Naive thymus-derived CD4-positive, alpha-beta T cell (primary cell): Measurements from ENCODE around the gene OR6C75. TPM values are rescaled to one million over a fixed set of nuclear protein-coding genes. Genes with fewer than 3 reads are reported as not detected.
"Not testable (repeated sequence)": the region's sequence is repeated elsewhere in the genome, so short reads cannot be mapped to it uniquely, and the experiment has no call there.

ENCODE experiments used
- ATAC-seq: fragments of 150-1000 bp; cut with Tn5 transposase; 2 replicates; pipeline ENCODE4 v1.10.0; 2021; ENCODE audit warnings: mild to moderate bottlenecking, moderate library complexity
- CTCF ChIA-PET: fragments of 350-600 bp; sonication (Branson Sonifier 250); formaldehyde crosslinking; loops from one replicate; lab custom pipeline; 2021; ENCODE audit warnings: antibody characterized with exemption; lab: Charles Lee
- POLR2A ChIA-PET: fragments of 350-600 bp; sonication (Branson Sonifier 250); formaldehyde crosslinking; loops from one replicate; lab custom pipeline; 2021; ENCODE audit warnings: antibody characterized with exemption, inconsistent platforms; lab: Charles Lee
- DNase-seq, 9 donors: peaks; one replicate each; pipeline versions ENCODE4 v3.0.0 to v3.0.0-alpha.2; 2020 to 2022; ENCODE audit warnings: mixed read lengths in 1 of 9
- H3K27ac ChIP-seq: one replicate; pipeline ENCODE4 v1.7.0; 2013; ENCODE audit warnings: mild to moderate bottlenecking, low read depth, low read length, moderate library complexity
- H3K27me3 ChIP-seq, 2 donors: one replicate each; pipeline ENCODE4 v1.7.0; 2013; ENCODE audit warnings: low read length in 2 of 2, mild to moderate bottlenecking in 2 of 2, moderate library complexity in 2 of 2; ENCODE audit not compliant: control insufficient read depth in 2 of 2, insufficient read depth in 2 of 2
- H3K36me3 ChIP-seq, 3 experiments: 1 replicate in 2 of 3; 2 replicates in 1 of 3; pipeline ENCODE4 v1.7.0; 2013; ENCODE audit warnings: low read length in 3 of 3, mild to moderate bottlenecking in 3 of 3, moderate library complexity in 1 of 3; ENCODE audit not compliant: insufficient read depth in 3 of 3, control insufficient read depth in 2 of 3
- H3K4me1 ChIP-seq, 2 donors: one replicate each; pipeline ENCODE4 v1.7.0; 2013; ENCODE audit warnings: low read length in 2 of 2, mild to moderate bottlenecking in 2 of 2, moderate library complexity in 1 of 2; ENCODE audit not compliant: control insufficient read depth in 2 of 2, insufficient read depth in 2 of 2
- H3K4me3 ChIP-seq: 2 replicates; pipeline ENCODE4 v1.7.0; 2013; ENCODE audit warnings: mild to moderate bottlenecking, low read length
- H3K9me3 ChIP-seq, 3 experiments: 1 replicate in 2 of 3; 2 replicates in 1 of 3; pipeline ENCODE4 v1.7.0; 2013; ENCODE audit warnings: low read length in 3 of 3; ENCODE audit not compliant: control insufficient read depth in 2 of 3
- H3K27ac Mint-ChIP-seq, 9 donors: one replicate each; pipeline ENCODE4 v1.8.0; 2020 to 2022; ENCODE audit warnings: mixed read lengths in 9 of 9, mild to moderate bottlenecking in 8 of 9, moderate library complexity in 5 of 9, inconsistent platforms in 2 of 9
- H3K27me3 Mint-ChIP-seq, 5 donors: one replicate each; pipeline ENCODE4 v1.8.0; 2021 to 2022; ENCODE audit warnings: mixed read lengths in 5 of 5, mild to moderate bottlenecking in 1 of 5
- H3K36me3 Mint-ChIP-seq, 5 donors: one replicate each; pipeline ENCODE4 v1.8.0; 2020 to 2022; ENCODE audit warnings: mixed read lengths in 5 of 5, mild to moderate bottlenecking in 3 of 5, inconsistent platforms in 1 of 5
- H3K4me1 Mint-ChIP-seq, 7 donors: one replicate each; pipeline ENCODE4 v1.8.0; 2020 to 2022; ENCODE audit warnings: mixed read lengths in 7 of 7, mild to moderate bottlenecking in 3 of 7, inconsistent platforms in 1 of 7
- H3K4me3 Mint-ChIP-seq, 10 donors: one replicate each; pipeline ENCODE4 v1.8.0; 2020 to 2022; ENCODE audit warnings: mild to moderate bottlenecking in 10 of 10, mixed read lengths in 10 of 10, moderate library complexity in 6 of 10, inconsistent platforms in 2 of 10
- H3K9me3 Mint-ChIP-seq, 11 donors: one replicate each; pipeline ENCODE4 v1.8.0; 2020 to 2022; ENCODE audit warnings: mixed read lengths in 11 of 11, mild to moderate bottlenecking in 4 of 11, inconsistent platforms in 1 of 11, moderate library complexity in 1 of 11
- intact Hi-C, 2 donors: fragments of 100-400 bp; cut with micrococcal nuclease; formaldehyde crosslinking; loops; one replicate each; pipeline ENCODE4 v1.15.1; 2023
- polyA plus RNA-seq, 2 donors: library from polyadenylated mRNA; unstranded; fragments of 300-500 nt; fragmentation: Illumina TruSeq; gene quantifications; one replicate each; pipeline ENCODE4 v1.2.3, GENCODE V29; 2021
- total RNA-seq, 6 experiments: library from RNA in 5 of 6; stranded (reverse) in 5 of 6; gene quantifications; 1 replicate in 5 of 6; 2 replicates in 1 of 6; pipeline ENCODE4 v1.2.3 and lab custom pipeline; 2021 to 2026

The OR6C75 gene
- total RNA-seq: not detected
- polyA plus RNA-seq: not detected
- not detected for total RNA-seq (lab: John Stamatoyannopoulos, UW)

- no peaks in the 10 kb centered on the region for H3K36me3 ChIP-seq
- Mint-ChIP-seq H3K4me1 (no peaks in the 10 kb centered on the region), H3K36me3 (peaks cover 0 to 6% (median 0%) of the 10 kb centered on the region in 5 donors), H3K9me3 (peaks cover 0 to 5% (median 0%) of the 10 kb centered on the region in 11 donors), H3K27ac (no peak within 1 kb of the TSS), H3K27me3 (peaks cover 3 to 31% (median 24%) of the 10 kb centered on the region in 5 donors), H3K4me3 (no peak within 1 kb of the TSS)
- no peaks in the 10 kb centered on the region for H3K27me3 ChIP-seq
- POLR2A ChIA-PET: no interaction called here
- no peaks in the 10 kb centered on the region for H3K9me3 ChIP-seq
- CTCF ChIA-PET: no interaction called here
- H3K4me3 ChIP-seq: no peak within 1 kb of the TSS
- intact Hi-C loops: no loop called here
- no peaks in the 10 kb centered on the region for H3K4me1 ChIP-seq
- no peak within 1 kb of the TSS for H3K27ac ChIP-seq
- ATAC-seq: no peak
- DNase-seq: no peak
Measured at GRCh38 chr12:55362675-55363074, at the start of gene OR6C75. OR6C75 (plus strand) TSS chr12:55362975; CDS start chr12:55365111, 2,136 bp downstream.

GRCh38 chr12:55314043-55314442 is 48.7 kb upstream of the OR6C75 start, which contains the start of gene OR6C1:
OR6C1 (plus strand) TSS chr12:55314343; CDS start chr12:55320600, 6,257 bp downstream.
- H3K27ac Mint-ChIP-seq: no peak within 1 kb of the TSS
- H3K4me3 Mint-ChIP-seq: no peak within 1 kb of the TSS
- H3K36me3 Mint-ChIP-seq: no peaks in the 10 kb centered on the region
- intact Hi-C loops: no loop called here
- Histone ChIP-seq H3K9me3 (no peaks in the 10 kb centered on the region), H3K27ac (no peak within 1 kb of the TSS), H3K36me3 (no peaks in the 10 kb centered on the region), H3K4me1 (no peaks in the 10 kb centered on the region), H3K27me3 (no peaks in the 10 kb centered on the region), H3K4me3 (no peak within 1 kb of the TSS)
- ChIA-PET POLR2A (no interaction called here), CTCF (no interaction called here)
- peaks cover 0 to 9% (median 0%) of the 10 kb centered on the region in 11 donors for H3K9me3 Mint-ChIP-seq
- H3K27me3 Mint-ChIP-seq: peaks cover 8 to 36% (median 29%) of the 10 kb centered on the region in 5 donors
- DNase-seq (no peak), ATAC-seq (no peak)
- H3K4me1 Mint-ChIP-seq: no peaks in the 10 kb centered on the region

- H3K9me3 Mint-ChIP-seq: peaks cover 0 to 18% (median 2%) of the 10 kb centered on the region in 11 donors
- Histone ChIP-seq H3K9me3 (no peaks in the 10 kb centered on the region), H3K27me3 (no peaks in the 10 kb centered on the region), H3K36me3 (no peaks in the 10 kb centered on the region), H3K4me3 (no peak overlapping the region), H3K27ac (no peak overlapping the region), H3K4me1 (no peaks in the 10 kb centered on the region)
- ChIA-PET POLR2A (no interaction called here), CTCF (no interaction called here)
- peaks cover 0 to 2% (median 0%) of the 10 kb centered on the region in 7 donors for H3K4me1 Mint-ChIP-seq
- H3K27me3 Mint-ChIP-seq: peaks cover 4 to 35% (median 30%) of the 10 kb centered on the region in 5 donors
- no peak overlapping the region for H3K27ac Mint-ChIP-seq
- no peak for DNase-seq
- no peaks in the 10 kb centered on the region for H3K36me3 Mint-ChIP-seq
- no peak overlapping the region for H3K4me3 Mint-ChIP-seq
- no peak for ATAC-seq
- intact Hi-C loops: no loop called here
Measured at GRCh38 chr12:55320201-55320600, 42.6 kb upstream of the OR6C75 start.

GRCh38 chr12:55325801-55326200 is 37.0 kb upstream of the OR6C75 start:
- H3K4me1 Mint-ChIP-seq, H3K27ac ChIP-seq, H3K4me3 Mint-ChIP-seq, H3K36me3 ChIP-seq, DNase-seq, H3K4me1 ChIP-seq, H3K36me3 Mint-ChIP-seq, H3K27ac Mint-ChIP-seq, H3K27me3 ChIP-seq, H3K4me3 ChIP-seq, intact Hi-C loops, CTCF ChIA-PET, POLR2A ChIA-PET, H3K9me3 Mint-ChIP-seq, H3K9me3 ChIP-seq, ATAC-seq: not testable (repeated sequence)
- H3K27me3 Mint-ChIP-seq: peaks cover 0 to 31% (median 11%) of the 10 kb centered on the region in 5 donors

- Histone ChIP-seq H3K27ac (no peak within 1 kb of the TSS), H3K27me3 (no peaks in the 10 kb centered on the region), H3K4me1 (no peaks in the 10 kb centered on the region), H3K36me3 (no peaks in the 10 kb centered on the region), H3K9me3 (no peaks in the 10 kb centered on the region), H3K4me3 (no peak within 1 kb of the TSS)
- Mint-ChIP-seq H3K9me3 (peaks cover 0 to 2% (median 0%) of the 10 kb centered on the region in 11 donors), H3K27me3 (peaks cover 0 to 29% (median 10%) of the 10 kb centered on the region in 5 donors), H3K36me3 (no peaks in the 10 kb centered on the region), H3K27ac (no peak within 1 kb of the TSS), H3K4me3 (no peak within 1 kb of the TSS), H3K4me1 (no peaks in the 10 kb centered on the region)
- DNase-seq (no peak), ATAC-seq (no peak)
- POLR2A ChIA-PET: no interaction called here
- CTCF ChIA-PET: no interaction called here
- intact Hi-C loops: no loop called here
Measured at GRCh38 chr12:55330446-55330845, 32.3 kb upstream of the OR6C75 start, which contains the start of gene OR6C3. OR6C3 (plus strand) TSS chr12:55330746; CDS start chr12:55331701, 955 bp downstream.

- Histone ChIP-seq H3K9me3 (no peaks in the 10 kb centered on the region), H3K36me3 (no peaks in the 10 kb centered on the region), H3K27ac (no peak overlapping the region), H3K27me3 (no peaks in the 10 kb centered on the region), H3K4me3 (no peak overlapping the region), H3K4me1 (no peaks in the 10 kb centered on the region)
- CTCF ChIA-PET: no interaction called here
- intact Hi-C loops: no loop called here
- no peak overlapping the region for H3K4me3 Mint-ChIP-seq
- peaks cover 2 to 34% (median 16%) of the 10 kb centered on the region in 5 donors for H3K27me3 Mint-ChIP-seq
- no peak for ATAC-seq
- H3K9me3 Mint-ChIP-seq: peaks cover 0 to 1% (median 0%) of the 10 kb centered on the region in 11 donors
- DNase-seq: no peak
- H3K4me1 Mint-ChIP-seq: no peaks in the 10 kb centered on the region
- H3K27ac Mint-ChIP-seq: no peak overlapping the region
- POLR2A ChIA-PET: no interaction called here
- no peaks in the 10 kb centered on the region for H3K36me3 Mint-ChIP-seq
Measured at GRCh38 chr12:55336002-55336401, 26.8 kb upstream of the OR6C75 start.

GRCh38 chr12:55355338-55355737 is 7.4 kb upstream of the OR6C75 start:
- intact Hi-C loops, H3K27ac Mint-ChIP-seq, H3K9me3 ChIP-seq, H3K4me3 ChIP-seq, H3K4me1 Mint-ChIP-seq, CTCF ChIA-PET, H3K4me1 ChIP-seq, POLR2A ChIA-PET, DNase-seq, H3K27ac ChIP-seq, H3K36me3 Mint-ChIP-seq, H3K4me3 Mint-ChIP-seq, H3K36me3 ChIP-seq, H3K27me3 ChIP-seq, ATAC-seq: not testable (repeated sequence)
- peaks cover 3 to 44% (median 19%) of the 10 kb centered on the region in 5 donors for H3K27me3 Mint-ChIP-seq
- H3K9me3 Mint-ChIP-seq: peaks cover 0 to 15% (median 4%) of the 10 kb centered on the region in 11 donors
